ENCODE results near the gene PDE7B. TPM values are rescaled to one million over a fixed set of nuclear protein-coding genes. Genes with fewer than 3 reads are reported as not detected.

Gene PDE7B
- total and polyA plus RNA-seq, 2 of the 8 experiments (the other 6 are each of a cell fraction or from before 2014, with no cell fraction given) = not detected

GRCh38 chr6:136232701-136233100 lies 381.2 kb downstream of the PDE7B start:
- no peaks in the 10 kb centered on the region for H3K9me3 ChIP-seq (ENCODE audit: insufficient read depth in 2 of 2, low read depth in 1 of 2, low read length in 1 of 2)
- no peak overlapping the region for H3K27ac ChIP-seq (ENCODE audit: low read depth, low read length)
- H3K79me2 ChIP-seq (ENCODE audit: control insufficient read depth in 1 of 2, insufficient read depth in 2 of 2, low read length in 2 of 2) = no peaks in the 10 kb centered on the region
- H3K18ac ChIP-seq (ENCODE audit: extremely low read depth, low read length) = no peak overlapping the region
- no peaks in the 10 kb centered on the region; a peak in 2 of 8 replicates for H3K36me3 ChIP-seq (ENCODE audit: control insufficient read depth in 2 of 4, insufficient read depth in 4 of 4, low read length in 3 of 4)
- H2BK20ac ChIP-seq (ENCODE audit: low read length) = no peak overlapping the region
- no peak overlapping the region for H2BK15ac ChIP-seq (ENCODE audit: low read length)
- FAIRE-seq = no peak
- no peak overlapping the region for H4K91ac ChIP-seq (replicated peaks; ENCODE audit: insufficient read length, low read length)
- no peak overlapping the region for H2BK5ac ChIP-seq (ENCODE audit: low read depth, low read length)
- no peak overlapping the region for H3K56ac ChIP-seq (replicated peaks; ENCODE audit: insufficient read length, low read depth, low read length)
- H2BK12ac ChIP-seq (ENCODE audit: low read depth, low read length) = no peak overlapping the region
- no peak overlapping the region for H2AK5ac ChIP-seq (ENCODE audit: low read depth, low read length)
- H4K8ac ChIP-seq (ENCODE audit: extremely low read depth, insufficient read depth, low read length) = no peak overlapping the region
- WGBS, 2 experiments (ENCODE audit: extremely low coverage in 1 of 2, insufficient coverage in 1 of 2, insufficient read length in 1 of 2, insufficient replicate concordance in 2 of 2, low coverage in 1 of 2, low lambda C conversion rate in 2 of 2, missing lambda C conversion rate in 1 of 2) = 95% methylated on average over 1 of the region's 1 CpG; no CpG with 5 or more reads in 1 of the 2 experiments
- H4K20me1 ChIP-seq (replicated peaks in 1 of 2; ENCODE audit: control insufficient read depth in 1 of 2, insufficient read depth in 2 of 2, low read length in 2 of 2) = no peaks in the 10 kb centered on the region
- ChIA-PET CTCF (ENCODE audit: partially characterized antibody) (interaction anchor here (1.2 kb wide), 1 partner anchor 99 kb away, joined by 3 read pairs; no protein-coding TSS in a partner anchor), POLR2A (ENCODE audit: partially characterized antibody) (interaction anchor here (1.3 kb wide), 1 partner anchor 57 kb away, joined by 3 read pairs; the partner anchor contains the start of gene BCLAF1)
- H3K4me3 ChIP-seq (ENCODE audit: extremely low read depth in 1 of 4, insufficient read depth in 2 of 4, low read depth in 3 of 4, low read length in 4 of 4) = no peak overlapping the region
- H3K27me3 ChIP-seq (replicated peaks in 1 of 4; ENCODE audit: control insufficient read depth in 3 of 4, extremely low read depth in 1 of 4, insufficient read depth in 3 of 4, low read length in 3 of 4) = no peaks in the 10 kb centered on the region
- no peak overlapping the region for H3K4me2 ChIP-seq (ENCODE audit: insufficient read depth in 1 of 2, low read depth in 2 of 2, low read length in 2 of 2)
- TF ChIP-seq, protein P1, sequence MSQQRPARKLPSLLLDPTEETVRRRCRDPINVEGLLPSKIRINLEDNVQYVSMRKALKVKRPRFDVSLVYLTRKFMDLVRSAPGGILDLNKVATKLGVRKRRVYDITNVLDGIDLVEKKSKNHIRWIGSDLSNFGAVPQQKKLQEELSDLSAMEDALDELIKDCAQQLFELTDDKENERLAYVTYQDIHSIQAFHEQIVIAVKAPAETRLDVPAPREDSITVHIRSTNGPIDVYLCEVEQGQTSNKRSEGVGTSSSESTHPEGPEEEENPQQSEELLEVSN (IDR thresholded peaks at IDR 0.05) = no peak
- no peak for TF ChIP-seq SP2 (IDR thresholded peaks at IDR 0.05; ENCODE audit: low read length)
- TF ChIP-seq GABPA (IDR thresholded peaks at IDR 0.05; ENCODE audit: borderline replicate concordance, insufficient read depth, low read length) = no peak
- no peak for TF ChIP-seq JUN (IDR thresholded peaks at IDR 0.05; ENCODE audit: low read depth, low read length)
- no peak for TF ChIP-seq KDM4A (IDR thresholded peaks at IDR 0.05; ENCODE audit: low read depth, low read length, severe bottlenecking)
- TF ChIP-seq CHD1 (IDR thresholded peaks at IDR 0.05; ENCODE audit: low read depth, low read length) = no peak
- no peaks in the 10 kb centered on the region for H3K4me1 ChIP-seq (replicated peaks in 1 of 4; ENCODE audit: control insufficient read depth in 3 of 4, insufficient read depth in 4 of 4, low read length in 3 of 4)
- no peak overlapping the region for H3K23ac ChIP-seq (ENCODE audit: insufficient read length)
- no peak overlapping the region for H4K5ac ChIP-seq (ENCODE audit: insufficient read length, low read depth, low read length)
- H3K9ac ChIP-seq (replicated peaks in 1 of 4; ENCODE audit: extremely low read depth in 1 of 4, low read depth in 3 of 4, low read length in 3 of 4) = no peak overlapping the region
- no peak for DNase-seq (ENCODE audit: low read depth in 1 of 2, low spot score in 2 of 2)
- H3K79me1 ChIP-seq (ENCODE audit: low read depth, low read length) = no peaks in the 10 kb centered on the region
- no peak overlapping the region for H2AFZ ChIP-seq (ENCODE audit: low read length)
- H3K23me2 ChIP-seq (ENCODE audit: low read depth, low read length) = no peaks in the 10 kb centered on the region
- H3K14ac ChIP-seq (ENCODE audit: insufficient read length) = no peak overlapping the region
- H3K4ac ChIP-seq (replicated peaks; ENCODE audit: insufficient read length, low read depth, low read length) = no peak overlapping the region
- no peak overlapping the region for H2BK120ac ChIP-seq (replicated peaks; ENCODE audit: low read depth, low read length)

All from H1 (cell line).